HepG2 (cell line): Measurements from ENCODE around the gene SERINC4.
"Not testable (repeated sequence)": the region's sequence is repeated elsewhere in the genome, so short reads cannot be mapped to it uniquely, and the experiment has no call there.

Experiments used
- ATM ChIP-seq: fragments of 450-650 bp; IDR thresholded peaks from 2 replicates; pipeline ENCODE4 v1.7.1; 2017; ENCODE audit warnings: mild to moderate bottlenecking, borderline replicate concordance
- MAX ChIP-seq: IDR thresholded peaks from 2 replicates; pipeline ENCODE4 v1.6.1; 2012; ENCODE audit warnings: inconsistent platforms

- TF ChIP-seq ATM, MAX: not testable (repeated sequence)
Measured at GRCh38 chr15:43746903-43747309, 53.1 kb downstream of the SERINC4 start.
